ENCODE measurements around the gene SFMBT2.

DNA sequence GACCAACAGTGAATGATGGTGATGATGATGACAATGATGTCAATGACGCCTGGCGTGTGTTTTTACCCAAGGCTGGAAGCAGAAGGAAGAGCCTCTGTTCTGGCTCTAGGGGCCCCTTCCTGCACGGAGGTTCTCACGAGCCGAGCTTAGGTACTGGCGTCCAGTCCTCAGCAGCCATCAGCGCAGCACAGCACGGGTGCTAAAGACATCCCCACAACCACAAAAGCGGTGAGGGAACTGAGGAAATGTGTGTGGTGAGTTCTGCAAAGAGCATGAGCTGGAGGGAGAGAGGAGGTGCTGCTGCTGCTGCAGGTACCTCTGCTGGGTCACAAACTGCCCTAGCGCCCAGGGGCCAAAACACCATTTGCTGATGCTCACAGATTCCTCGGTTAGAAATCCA lies 81.6 kb downstream of the SFMBT2 start:
- TF ChIP-seq POLR2A (IDR thresholded peaks at IDR 0.05; ENCODE audit: low read length), result no peak
- TF ChIP-seq, protein P1, sequence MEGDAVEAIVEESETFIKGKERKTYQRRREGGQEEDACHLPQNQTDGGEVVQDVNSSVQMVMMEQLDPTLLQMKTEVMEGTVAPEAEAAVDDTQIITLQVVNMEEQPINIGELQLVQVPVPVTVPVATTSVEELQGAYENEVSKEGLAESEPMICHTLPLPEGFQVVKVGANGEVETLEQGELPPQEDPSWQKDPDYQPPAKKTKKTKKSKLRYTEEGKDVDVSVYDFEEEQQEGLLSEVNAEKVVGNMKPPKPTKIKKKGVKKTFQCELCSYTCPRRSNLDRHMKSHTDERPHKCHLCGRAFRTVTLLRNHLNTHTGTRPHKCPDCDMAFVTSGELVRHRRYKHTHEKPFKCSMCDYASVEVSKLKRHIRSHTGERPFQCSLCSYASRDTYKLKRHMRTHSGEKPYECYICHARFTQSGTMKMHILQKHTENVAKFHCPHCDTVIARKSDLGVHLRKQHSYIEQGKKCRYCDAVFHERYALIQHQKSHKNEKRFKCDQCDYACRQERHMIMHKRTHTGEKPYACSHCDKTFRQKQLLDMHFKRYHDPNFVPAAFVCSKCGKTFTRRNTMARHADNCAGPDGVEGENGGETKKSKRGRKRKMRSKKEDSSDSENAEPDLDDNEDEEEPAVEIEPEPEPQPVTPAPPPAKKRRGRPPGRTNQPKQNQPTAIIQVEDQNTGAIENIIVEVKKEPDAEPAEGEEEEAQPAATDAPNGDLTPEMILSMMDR (IDR thresholded peaks at IDR 0.05), result no peak
- TF ChIP-seq, protein P2, sequence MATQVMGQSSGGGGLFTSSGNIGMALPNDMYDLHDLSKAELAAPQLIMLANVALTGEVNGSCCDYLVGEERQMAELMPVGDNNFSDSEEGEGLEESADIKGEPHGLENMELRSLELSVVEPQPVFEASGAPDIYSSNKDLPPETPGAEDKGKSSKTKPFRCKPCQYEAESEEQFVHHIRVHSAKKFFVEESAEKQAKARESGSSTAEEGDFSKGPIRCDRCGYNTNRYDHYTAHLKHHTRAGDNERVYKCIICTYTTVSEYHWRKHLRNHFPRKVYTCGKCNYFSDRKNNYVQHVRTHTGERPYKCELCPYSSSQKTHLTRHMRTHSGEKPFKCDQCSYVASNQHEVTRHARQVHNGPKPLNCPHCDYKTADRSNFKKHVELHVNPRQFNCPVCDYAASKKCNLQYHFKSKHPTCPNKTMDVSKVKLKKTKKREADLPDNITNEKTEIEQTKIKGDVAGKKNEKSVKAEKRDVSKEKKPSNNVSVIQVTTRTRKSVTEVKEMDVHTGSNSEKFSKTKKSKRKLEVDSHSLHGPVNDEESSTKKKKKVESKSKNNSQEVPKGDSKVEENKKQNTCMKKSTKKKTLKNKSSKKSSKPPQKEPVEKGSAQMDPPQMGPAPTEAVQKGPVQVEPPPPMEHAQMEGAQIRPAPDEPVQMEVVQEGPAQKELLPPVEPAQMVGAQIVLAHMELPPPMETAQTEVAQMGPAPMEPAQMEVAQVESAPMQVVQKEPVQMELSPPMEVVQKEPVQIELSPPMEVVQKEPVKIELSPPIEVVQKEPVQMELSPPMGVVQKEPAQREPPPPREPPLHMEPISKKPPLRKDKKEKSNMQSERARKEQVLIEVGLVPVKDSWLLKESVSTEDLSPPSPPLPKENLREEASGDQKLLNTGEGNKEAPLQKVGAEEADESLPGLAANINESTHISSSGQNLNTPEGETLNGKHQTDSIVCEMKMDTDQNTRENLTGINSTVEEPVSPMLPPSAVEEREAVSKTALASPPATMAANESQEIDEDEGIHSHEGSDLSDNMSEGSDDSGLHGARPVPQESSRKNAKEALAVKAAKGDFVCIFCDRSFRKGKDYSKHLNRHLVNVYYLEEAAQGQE (IDR thresholded peaks at IDR 0.05), result no peak
- TF ChIP-seq, protein P3, sequence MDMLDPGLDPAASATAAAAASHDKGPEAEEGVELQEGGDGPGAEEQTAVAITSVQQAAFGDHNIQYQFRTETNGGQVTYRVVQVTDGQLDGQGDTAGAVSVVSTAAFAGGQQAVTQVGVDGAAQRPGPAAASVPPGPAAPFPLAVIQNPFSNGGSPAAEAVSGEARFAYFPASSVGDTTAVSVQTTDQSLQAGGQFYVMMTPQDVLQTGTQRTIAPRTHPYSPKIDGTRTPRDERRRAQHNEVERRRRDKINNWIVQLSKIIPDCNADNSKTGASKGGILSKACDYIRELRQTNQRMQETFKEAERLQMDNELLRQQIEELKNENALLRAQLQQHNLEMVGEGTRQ (IDR thresholded peaks at IDR 0.05), result no peak
